ENCODE data around the gene CTDP1. TPM values are rescaled to one million over a fixed set of nuclear protein-coding genes. Genes with fewer than 3 reads are reported as not detected.

Gene CTDP1
- total RNA-seq, 1 experiment from 2014 or later = 6.2 TPM

- DNase-seq (ENCODE audit: low read depth) = no peak
These were observed 43.4 kb downstream of the CTDP1 start for GRCh38 chr18:79723036-79723435.

DNA sequence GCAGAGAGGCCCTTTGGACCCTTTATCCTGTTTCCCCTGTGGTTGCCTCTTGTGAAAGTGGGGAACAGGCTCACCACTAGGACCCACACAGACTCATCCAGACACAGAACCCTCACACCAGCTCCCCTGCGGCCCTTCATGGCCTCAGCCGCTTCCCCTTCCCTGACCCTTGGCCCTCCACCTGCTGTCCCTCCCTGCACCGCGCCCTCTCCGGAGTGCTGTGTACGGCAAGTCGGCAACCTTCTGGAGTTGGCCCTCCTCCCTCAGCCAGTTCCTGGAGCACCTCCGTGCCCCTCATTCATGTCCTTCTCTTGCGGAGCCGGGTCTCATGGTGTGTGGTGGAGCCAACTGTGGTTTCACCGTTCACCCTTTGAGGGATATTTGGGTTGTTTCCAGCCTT, 44.0 kb downstream of the CTDP1 start:
- DNase-seq (ENCODE audit: low read depth) = no peak

DNA sequence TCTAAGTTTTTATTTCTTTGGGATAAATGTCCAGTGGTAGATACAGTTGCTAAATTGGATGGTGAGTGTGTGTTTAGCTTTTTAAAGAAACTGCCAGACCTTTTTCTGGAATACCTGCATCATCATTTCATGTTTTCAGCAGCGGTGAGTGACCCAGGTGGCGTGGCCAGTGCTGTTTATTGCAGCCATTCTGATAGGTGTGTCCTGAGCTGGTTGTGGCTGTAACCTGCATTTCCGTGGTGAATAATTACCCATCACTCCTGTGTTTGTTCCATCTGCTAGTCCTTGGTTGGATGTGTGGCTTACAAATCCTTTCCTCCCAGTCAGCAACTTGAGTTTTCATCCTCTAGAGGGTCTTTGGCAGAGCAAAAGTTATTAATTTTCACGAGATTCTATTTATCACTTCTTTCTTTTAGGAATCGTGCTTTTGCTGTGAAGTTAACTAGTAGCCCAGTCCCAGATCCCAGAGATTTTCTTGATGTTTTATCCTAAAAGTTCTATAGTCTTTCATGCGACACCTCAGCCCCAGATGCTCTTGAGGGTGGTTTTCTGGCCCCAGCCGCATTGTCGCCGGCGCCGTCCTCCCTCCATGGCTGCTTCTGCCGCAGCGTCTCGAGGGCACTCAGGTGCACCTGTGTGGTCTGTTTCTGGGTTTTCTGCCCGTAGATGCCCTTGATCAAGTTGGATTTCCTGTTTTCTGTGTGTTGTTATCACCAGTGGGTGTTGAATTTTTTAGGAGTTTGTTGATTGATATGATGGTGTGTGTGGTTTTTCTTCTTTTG, 44.9 kb downstream of the CTDP1 start:
- no peak for DNase-seq (ENCODE audit: low read depth)

GRCh38 chr18:79725486-79725885, 45.9 kb downstream of the CTDP1 start:
- no peak for DNase-seq (ENCODE audit: low read depth)

DNA sequence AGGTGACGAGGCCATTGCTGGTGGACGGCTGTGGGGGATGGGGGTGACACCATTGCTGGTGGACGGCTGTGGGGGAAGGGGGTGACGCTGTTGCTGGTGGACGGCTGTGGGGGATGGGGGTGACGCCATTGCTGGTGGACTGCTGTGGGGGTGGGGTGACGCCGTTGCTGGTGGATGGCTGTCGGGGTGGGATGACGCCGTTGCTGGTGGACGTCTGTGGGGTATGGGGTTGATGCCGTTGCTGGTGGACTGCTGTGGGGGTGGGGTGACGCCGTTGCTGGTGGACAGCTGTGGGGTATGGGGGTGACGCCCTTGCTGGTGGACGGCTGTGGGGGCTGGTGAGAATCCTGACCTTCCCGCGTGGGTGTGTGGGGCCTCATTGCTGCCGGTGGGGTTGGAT, 47.1 kb downstream of the CTDP1 start:
- no peak for DNase-seq (ENCODE audit: low read depth)

DNA sequence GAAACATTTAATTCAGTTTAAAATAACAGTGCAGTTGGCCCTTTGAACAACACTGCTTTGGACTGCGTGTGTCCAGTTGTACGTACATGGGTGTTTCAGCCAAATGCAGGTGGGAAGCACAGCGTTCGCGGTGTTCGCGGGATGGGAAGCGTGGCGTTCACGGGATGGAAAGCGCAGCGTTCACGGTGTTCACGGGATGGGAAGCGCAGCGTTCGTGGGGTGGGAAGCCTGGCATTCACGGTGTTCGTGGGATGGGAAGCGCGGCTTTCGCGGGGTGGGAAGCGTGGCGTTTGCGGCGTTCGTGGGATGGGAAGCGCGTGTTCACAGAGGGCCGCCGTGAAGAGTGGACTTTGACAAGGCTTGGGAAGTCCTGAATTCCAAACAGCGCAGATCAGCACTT, 47.6 kb downstream of the CTDP1 start:
- no peak for DNase-seq (ENCODE audit: low read depth)

DNA sequence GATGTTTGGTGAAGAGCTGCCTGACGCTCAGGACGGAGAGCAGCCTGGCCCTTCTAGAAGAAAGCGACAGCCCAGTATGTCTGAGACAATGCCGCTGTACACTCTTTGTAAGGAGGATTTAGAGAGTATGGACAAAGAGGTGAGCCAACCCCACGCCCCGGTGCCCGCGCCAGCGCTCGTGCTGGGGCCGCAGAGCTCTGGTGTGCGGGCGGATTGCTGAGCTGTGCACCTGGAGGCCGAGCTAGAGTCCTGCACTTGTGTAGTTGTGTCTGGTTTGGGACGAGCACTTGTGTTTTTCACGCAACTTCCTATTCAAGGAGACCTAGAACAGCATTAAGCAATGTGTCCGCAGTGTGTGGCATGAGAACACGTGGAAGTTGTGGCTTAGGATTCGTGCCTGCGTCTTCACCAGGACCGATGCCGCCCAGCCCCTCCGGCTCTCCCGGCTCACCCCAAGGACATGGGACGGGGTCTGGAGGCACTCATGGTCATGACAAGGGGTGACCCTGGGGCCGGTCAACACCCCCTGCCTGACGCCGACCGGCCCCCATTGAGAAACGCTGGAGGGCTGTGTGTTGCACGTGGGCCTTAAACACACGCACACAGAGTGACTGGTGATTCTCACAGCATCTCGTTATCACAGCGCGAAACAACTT, 49.5 kb downstream of the CTDP1 start:
- no peak for DNase-seq (ENCODE audit: low read depth)

DNA sequence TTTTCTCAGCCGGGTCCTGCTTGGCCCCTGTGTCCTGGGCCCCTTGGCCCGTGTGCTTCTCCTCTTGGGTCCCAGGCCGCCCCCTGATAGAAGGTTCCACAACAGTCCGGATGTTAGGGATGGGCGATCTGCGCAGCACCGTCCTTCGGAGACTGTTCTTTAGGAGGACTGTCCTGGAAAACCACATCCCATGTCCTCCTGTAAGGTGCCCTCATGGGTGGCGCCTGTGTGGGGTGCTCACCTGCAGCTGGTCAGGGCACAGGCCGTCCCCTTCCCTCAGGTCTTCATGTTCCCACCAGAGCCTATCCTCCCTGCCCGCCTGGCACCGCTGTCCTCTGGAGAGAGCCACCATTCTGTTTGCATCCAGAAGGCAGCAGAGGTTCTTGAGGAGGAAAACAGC, 50.0 kb downstream of the CTDP1 start:
- DNase-seq (ENCODE audit: low read depth) = no peak

DNA sequence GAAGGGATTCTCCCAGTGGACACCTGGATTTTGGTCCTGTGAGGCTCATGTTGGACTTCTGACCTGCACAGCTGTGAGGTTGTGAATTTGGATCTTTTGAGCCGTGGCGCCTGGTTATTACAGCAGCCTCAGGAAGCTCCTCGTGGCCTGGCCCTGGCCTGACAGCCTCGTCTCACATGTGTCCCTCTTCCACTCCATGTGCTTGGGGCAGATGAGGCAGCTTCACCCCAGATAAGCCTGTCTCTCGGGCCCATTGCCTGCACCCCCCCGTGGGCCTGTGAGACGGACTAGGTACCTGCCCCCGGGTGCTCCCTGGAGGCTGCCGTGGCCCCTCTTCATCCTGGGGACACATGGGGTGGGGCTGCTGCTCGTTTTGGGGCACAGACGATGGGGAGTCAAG, 51.2 kb downstream of the CTDP1 start:
- DNase-seq (ENCODE audit: low read depth) = no peak

DNA sequence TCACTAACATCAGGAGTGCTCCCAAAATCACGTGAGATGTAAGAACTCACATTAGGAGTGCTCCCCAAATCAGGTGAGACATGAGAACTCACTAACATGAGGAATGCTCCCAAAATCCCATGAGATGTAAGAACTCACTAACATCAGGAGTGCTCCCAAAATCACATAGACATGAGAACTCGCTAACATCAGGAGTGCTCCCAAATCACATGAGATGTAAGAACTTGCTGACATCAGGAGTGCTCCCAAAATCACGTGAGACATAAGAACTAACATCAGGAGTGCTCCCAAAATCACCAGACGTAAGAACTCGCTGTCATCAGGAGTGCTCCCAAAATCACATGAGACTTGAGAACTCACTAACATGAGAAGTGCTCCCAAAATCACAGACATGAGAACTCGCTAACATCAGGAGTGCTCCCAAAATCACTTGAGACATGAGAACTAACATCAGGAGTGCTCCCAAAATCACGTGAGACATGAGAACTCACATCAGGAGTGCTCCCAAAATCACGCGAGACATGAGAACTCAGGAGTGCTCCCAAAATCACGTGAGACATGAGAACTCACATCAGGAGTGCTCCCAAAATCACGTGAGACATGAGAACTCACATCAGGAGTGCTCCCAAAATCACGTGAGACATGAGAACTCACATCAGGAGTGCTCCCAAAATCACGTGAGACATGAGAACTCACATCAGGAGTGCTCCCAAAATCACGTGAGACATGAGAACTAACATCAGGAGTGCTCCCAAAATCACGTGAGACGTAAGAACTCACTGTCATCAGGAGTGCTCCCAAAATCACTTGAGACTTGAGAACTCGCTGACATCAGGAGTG, 52.5 kb downstream of the CTDP1 start:
- DNase-seq (ENCODE audit: low read depth) = peak; percentile 6

DNA sequence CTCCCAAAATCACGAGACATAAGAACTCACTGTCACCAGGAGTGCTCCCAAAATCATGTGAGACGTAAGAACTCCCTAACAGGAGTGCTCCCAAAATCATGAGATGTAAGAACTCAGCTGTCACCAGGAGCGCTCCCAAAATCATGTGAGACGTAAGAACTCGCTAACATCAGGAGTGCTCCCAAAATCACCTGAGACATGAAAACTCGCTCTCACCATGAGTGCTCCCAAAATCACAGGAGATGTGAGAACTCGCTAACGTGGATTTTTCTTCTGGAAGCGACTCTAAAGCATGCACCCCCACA, 53.1 kb downstream of the CTDP1 start:
- no peak for DNase-seq (ENCODE audit: low read depth)

DNA sequence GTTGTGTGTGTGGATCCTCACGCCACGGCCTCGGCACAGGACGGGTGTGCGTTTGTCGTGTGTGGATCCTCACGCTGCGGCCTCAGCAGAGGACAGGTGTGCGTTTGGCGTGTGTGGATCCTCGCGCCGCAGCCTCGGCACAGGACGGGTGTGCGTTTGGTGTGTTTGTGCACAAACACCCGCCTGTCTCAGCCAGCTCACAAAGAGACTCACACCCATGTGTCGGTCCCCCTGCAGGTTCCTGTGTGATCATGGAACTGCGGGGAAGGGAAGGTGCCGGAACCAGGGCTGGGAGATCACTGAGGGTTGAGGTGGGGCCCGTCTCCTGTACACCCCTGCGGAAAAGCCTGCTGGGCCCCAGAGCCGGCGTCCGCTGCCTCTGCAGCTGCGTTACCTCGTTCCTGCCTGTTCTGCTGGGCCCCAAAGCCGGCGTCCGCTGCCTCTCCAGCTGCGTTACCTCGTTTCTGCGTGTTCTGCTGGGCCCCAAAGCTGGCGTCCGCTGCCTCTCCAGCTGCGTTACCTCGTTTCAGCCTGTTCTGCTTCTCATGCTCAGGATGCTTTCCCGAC, 53.6 kb downstream of the CTDP1 start:
- DNase-seq (ENCODE audit: low read depth) = no peak

DNA sequence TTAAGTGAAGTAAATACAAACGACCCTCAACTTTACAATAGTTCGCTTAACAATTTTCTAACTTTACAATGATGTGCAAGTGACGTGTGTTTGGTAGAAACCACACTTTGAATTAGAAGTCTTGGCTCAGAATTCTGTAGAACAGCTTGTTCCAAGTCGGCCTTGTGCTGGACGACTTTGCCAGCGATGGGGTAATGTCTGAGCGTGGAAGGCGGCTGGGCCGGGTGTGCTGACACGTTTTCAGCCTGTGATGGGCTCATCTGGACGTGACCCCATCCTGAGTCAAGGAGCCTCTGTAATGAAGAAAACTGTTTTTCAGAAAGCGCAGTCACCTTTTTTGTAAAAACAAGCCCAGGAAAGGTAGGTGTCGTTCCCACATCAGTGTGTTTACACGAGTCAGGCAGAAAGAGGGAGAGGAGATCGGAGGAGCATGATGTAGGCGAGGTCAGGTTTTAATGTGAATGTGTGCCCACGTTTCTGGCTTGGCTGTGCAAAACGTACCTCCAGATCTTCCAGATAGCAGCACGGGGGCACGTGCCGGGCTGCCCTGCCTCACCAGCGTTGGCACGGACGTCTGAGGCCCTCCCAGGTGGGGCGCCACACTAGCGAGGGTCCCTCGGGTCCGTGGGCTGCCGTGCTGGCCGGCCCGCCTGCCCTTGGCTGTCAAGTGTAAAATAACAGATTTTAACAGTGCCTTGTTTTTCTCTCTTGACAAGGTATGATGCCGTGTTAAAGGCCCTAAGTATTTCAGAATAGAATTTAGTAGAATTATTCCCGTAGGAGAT, 54.6 kb downstream of the CTDP1 start:
- DNase-seq (ENCODE audit: low read depth) = no peak

GRCh38 chr18:79735071-79735980, 55.7 kb downstream of the CTDP1 start:
- DNase-seq (ENCODE audit: low read depth) = no peak

DNA sequence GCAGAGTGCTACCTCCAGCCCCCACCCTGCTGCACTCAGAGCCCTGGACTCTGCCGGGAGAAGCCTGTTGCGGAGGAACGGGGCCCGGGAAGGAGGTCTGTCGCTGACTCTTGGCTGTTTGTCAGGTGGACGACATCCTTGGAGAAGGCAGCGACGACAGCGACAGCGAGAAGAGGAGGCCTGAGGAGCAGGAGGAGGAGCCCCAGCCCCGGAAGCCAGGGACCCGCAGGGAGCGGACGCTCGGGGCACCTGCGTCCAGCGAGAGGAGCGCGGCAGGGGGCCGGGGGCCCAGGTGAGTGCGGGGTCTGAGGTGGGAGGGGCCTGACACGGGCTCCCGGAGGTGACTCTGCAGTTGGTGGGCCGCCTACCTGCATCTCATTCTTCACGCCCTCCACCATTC, 56.6 kb downstream of the CTDP1 start:
- no peak for DNase-seq (ENCODE audit: low read depth)

- DNase-seq (ENCODE audit: low read depth) = no peak
These were observed 57.2 kb downstream of the CTDP1 start for GRCh38 chr18:79736846-79737245.

DNA sequence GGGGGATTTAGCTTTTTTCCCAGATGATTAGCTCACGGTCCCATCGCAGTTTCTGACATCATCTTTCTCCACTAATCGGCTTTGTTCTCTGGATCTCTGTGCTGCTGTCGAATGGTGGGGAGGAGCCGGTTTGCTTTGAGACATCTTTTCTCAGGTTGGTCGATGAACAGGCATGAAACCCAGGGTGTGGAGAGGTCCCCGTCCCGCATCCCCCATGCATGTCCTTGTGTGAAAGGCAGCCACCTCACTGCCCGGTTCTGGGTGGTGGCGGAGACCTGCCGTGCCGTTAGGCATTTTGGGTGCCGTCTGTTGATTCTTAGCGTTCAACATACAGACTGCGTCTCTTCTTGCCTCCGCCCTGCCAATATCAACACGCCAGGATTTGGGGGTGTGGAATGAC, 57.8 kb downstream of the CTDP1 start:
- DNase-seq (ENCODE audit: low read depth) = no peak

DNA sequence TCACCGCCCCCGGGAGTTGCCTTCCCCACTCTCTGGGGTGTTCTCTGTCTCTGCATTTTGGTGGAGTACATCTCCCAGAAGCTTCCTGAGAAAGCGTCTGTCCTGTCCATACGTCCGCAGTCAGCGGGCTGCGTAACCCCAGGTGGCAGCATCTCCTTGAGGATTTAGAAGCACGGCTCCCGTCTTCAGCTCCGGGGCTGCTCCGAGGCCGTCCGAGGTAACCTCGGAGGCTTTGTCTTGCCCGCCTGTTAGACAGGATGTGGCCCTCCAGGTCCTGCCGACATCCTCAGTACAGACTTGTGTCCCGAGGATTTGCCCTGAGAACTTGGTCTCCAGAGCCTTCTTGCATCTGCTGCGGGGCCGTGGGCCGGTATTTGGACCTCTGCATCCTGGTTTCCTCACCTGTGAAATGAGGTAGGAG, 58.4 kb downstream of the CTDP1 start:
- DNase-seq (ENCODE audit: low read depth) = no peak

DNA sequence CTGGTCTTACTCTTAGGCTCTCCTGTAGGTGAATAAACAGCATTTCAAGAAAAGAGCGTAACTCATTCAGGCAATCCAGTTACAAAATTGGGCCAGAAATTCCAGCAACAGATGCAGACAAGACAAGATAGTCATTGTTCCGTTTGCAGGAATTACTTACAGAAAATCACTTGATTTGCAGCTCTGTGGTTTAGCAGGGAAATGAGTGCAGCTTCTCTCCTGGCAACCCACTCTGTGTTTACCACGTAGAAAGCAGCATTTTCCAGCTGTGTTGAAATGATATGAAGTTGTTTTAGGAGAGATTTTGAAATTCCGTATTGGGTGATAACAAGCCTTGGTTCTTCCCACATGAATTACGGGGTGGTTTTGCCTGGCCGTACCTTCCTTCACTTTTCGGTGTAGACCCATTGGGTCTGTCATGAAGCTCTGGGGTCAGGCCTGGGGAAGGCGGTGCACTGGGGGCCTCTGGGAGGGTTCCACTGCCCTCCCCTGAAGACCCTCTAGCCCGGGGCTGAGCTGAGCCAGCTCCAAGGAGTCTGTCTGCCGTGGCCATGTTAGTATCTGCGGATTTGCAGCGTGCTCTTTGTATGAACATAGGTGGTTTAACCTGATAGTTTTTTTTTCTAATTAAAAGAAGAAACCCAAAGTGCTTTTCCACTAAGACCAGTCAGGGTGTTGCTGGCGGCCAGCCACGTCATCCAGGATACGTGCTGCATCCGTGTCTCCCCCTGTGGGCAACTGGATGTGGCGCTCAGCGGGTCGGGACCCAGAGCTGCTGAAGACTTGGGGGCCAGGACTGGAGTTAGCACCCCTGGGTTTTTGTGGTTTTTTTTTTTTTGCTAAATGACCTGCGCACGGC, 59.2 kb downstream of the CTDP1 start:
- DNase-seq (ENCODE audit: low read depth) = peak; percentile 30

- DNase-seq (ENCODE audit: low read depth) = no peak
These were observed 59.8 kb downstream of the CTDP1 start for GRCh38 chr18:79739440-79739778.
